Activated naive CD8-positive, alpha-beta T cell treated with anti-CD3 and anti-CD28 coated beads, Interleukin-2, amount 10 ng/mL, durations not matched to agents 7 days and 5 days (primary cell): ENCODE data around the gene CCNB1IP1. TPM values are rescaled to one million over a fixed set of nuclear protein-coding genes. Genes with fewer than 3 reads are reported as not detected.
A peak's percentile ranks its signal among the peaks of the same experiment; 100 is the strongest.
"Not testable (repeated sequence)": the region's sequence is repeated elsewhere in the genome, so short reads cannot be mapped to it uniquely, and the experiment has no call there.

Experiments
- ATAC-seq: fragments of 150-1000 bp; cut with Tn5 transposase; one replicate; pipeline ENCODE4 v1.10.0; 2021; ENCODE audit warnings: low read depth, moderate library complexity
- POLR2A ChIA-PET: fragments of 350-600 bp; sonication (Branson Sonifier 250); formaldehyde crosslinking; loops from one replicate; lab custom pipeline; 2021; ENCODE audit warnings: antibody characterized with exemption; lab: Charles Lee
- DNase-seq: peaks from one replicate; pipeline ENCODE4 v3.0.0; 2021
- H3K27ac Mint-ChIP-seq: one replicate; pipeline ENCODE4 v1.8.0; 2022; ENCODE audit warnings: mild to moderate bottlenecking, mixed read lengths
- H3K27me3 Mint-ChIP-seq: one replicate; pipeline ENCODE4 v1.8.0; 2022; ENCODE audit warnings: mild to moderate bottlenecking, moderate library complexity, mixed read lengths
- H3K36me3 Mint-ChIP-seq: one replicate; pipeline ENCODE4 v1.8.0; 2021; ENCODE audit warnings: mild to moderate bottlenecking, mixed read lengths
- H3K4me1 Mint-ChIP-seq: one replicate; pipeline ENCODE4 v1.8.0; 2021; ENCODE audit warnings: mixed read lengths
- H3K4me3 Mint-ChIP-seq: one replicate; pipeline ENCODE4 v1.8.0; 2022; ENCODE audit warnings: mild to moderate bottlenecking, moderate library complexity, mixed read lengths
- H3K9me3 Mint-ChIP-seq: one replicate; pipeline ENCODE4 v1.8.0; 2021; ENCODE audit warnings: mixed read lengths
- total RNA-seq, 2 experiments: library from RNA; stranded (reverse); gene quantifications; one replicate each; pipeline ENCODE4 v1.2.3, GENCODE V29; 2021

Gene CCNB1IP1
- 10 to 100 TPM; 35.0 to 39.5 TPM for total RNA-seq

GRCh38 chr14:20332788-20333493, at the start of gene CCNB1IP1:
Gene CCNB1IP1 (minus strand): TSS chr14:20333279. CDS start chr14:20316523, 16,756 bp downstream.
- POLR2A ChIA-PET, result interaction anchor here (0.8 to 3.1 kb wide), 4 partner anchors 10 to 281 kb away, joined by 3 to 43 read pairs (median 4); partner anchors contain the start of genes PARP2 and PNP
- H3K36me3 Mint-ChIP-seq, result no peaks in the 10 kb centered on the region
- peak within 1 kb of the TSS; percentile 99 for H3K4me3 Mint-ChIP-seq
- DNase-seq (peak; percentile 39), ATAC-seq (peak; percentile 97)
- peak within 1 kb of the TSS; percentile 87 for H3K27ac Mint-ChIP-seq
- no peaks in the 10 kb centered on the region for H3K27me3 Mint-ChIP-seq
- H3K4me1 Mint-ChIP-seq, result peaks cover 32% of the 10 kb centered on the region
- H3K9me3 Mint-ChIP-seq, result no peaks in the 10 kb centered on the region

GRCh38 chr14:20382526-20382925, 49.4 kb upstream of the CCNB1IP1 start:
- Mint-ChIP-seq H3K36me3 (peaks cover 22% of the 10 kb centered on the region), H3K27ac (no peak overlapping the region), H3K27me3 (no peaks in the 10 kb centered on the region), H3K9me3 (no peaks in the 10 kb centered on the region), H3K4me3 (no peak overlapping the region), H3K4me1 (peaks cover 2% of the 10 kb centered on the region)
- ATAC-seq (no peak), DNase-seq (no peak)
- POLR2A ChIA-PET, result no interaction called here

- POLR2A ChIA-PET, result no interaction called here
- Mint-ChIP-seq H3K4me3 (no peak overlapping the region), H3K36me3 (peaks cover 25% of the 10 kb centered on the region), H3K27me3 (no peaks in the 10 kb centered on the region), H3K9me3 (no peaks in the 10 kb centered on the region), H3K27ac (no peak overlapping the region), H3K4me1 (peaks cover 2% of the 10 kb centered on the region)
- DNase-seq, result no peak
- ATAC-seq, result no peak
Observed at GRCh38 chr14:20381341-20381740, 48.3 kb upstream of the CCNB1IP1 start.

- DNase-seq, result no peak
- H3K27ac Mint-ChIP-seq, result no peak overlapping the region
- POLR2A ChIA-PET, result no interaction called here
Observed at GRCh38 chr14:20380681-20381080, 47.6 kb upstream of the CCNB1IP1 start.

GRCh38 chr14:20379743-20380142, 46.7 kb upstream of the CCNB1IP1 start:
- H3K27ac Mint-ChIP-seq, result no peak overlapping the region
- no peaks in the 10 kb centered on the region for H3K27me3 Mint-ChIP-seq
- DNase-seq, result no peak
- H3K4me1 Mint-ChIP-seq, result peaks cover 2% of the 10 kb centered on the region
- peaks cover 28% of the 10 kb centered on the region for H3K36me3 Mint-ChIP-seq
- H3K4me3 Mint-ChIP-seq, result no peak overlapping the region
- ATAC-seq, result no peak
- H3K9me3 Mint-ChIP-seq, result no peaks in the 10 kb centered on the region
- POLR2A ChIA-PET, result no interaction called here

More at GRCh38 chr14:20380681-20381080, 47.6 kb upstream of the CCNB1IP1 start:
- Mint-ChIP-seq H3K36me3 (peaks cover 24% of the 10 kb centered on the region), H3K4me1 (peaks cover 2% of the 10 kb centered on the region), H3K4me3 (no peak overlapping the region), H3K27me3 (no peaks in the 10 kb centered on the region), H3K9me3 (no peaks in the 10 kb centered on the region)
- ATAC-seq, result no peak

GRCh38 chr14:20377171-20377570, 44.1 kb upstream of the CCNB1IP1 start:
- ATAC-seq, result no peak
- POLR2A ChIA-PET, result interaction anchor here (0.7 kb wide), 1 partner anchor 8 kb away, joined by 3 read pairs; no protein-coding TSS in a partner anchor
- Mint-ChIP-seq H3K4me3 (no peak overlapping the region), H3K9me3 (no peaks in the 10 kb centered on the region), H3K36me3 (peaks cover 27% of the 10 kb centered on the region), H3K27me3 (no peaks in the 10 kb centered on the region), H3K4me1 (peaks cover 1% of the 10 kb centered on the region), H3K27ac (no peak overlapping the region)
- no peak for DNase-seq

- DNase-seq (no peak), ATAC-seq (no peak)
- Mint-ChIP-seq H3K36me3 (peaks cover 32% of the 10 kb centered on the region), H3K27ac (no peak overlapping the region), H3K4me1 (peaks cover 1% of the 10 kb centered on the region), H3K27me3 (no peaks in the 10 kb centered on the region), H3K9me3 (no peaks in the 10 kb centered on the region), H3K4me3 (no peak overlapping the region)
- POLR2A ChIA-PET, result interaction anchor here (0.5 kb wide), 1 partner anchor 846 kb away, joined by 4 read pairs; no protein-coding TSS in a partner anchor
Observed at GRCh38 chr14:20376071-20376588, 43.1 kb upstream of the CCNB1IP1 start.

- peaks cover 33% of the 10 kb centered on the region for H3K36me3 Mint-ChIP-seq
- H3K27me3 Mint-ChIP-seq, result no peaks in the 10 kb centered on the region
- peaks cover 1% of the 10 kb centered on the region for H3K4me1 Mint-ChIP-seq
- ATAC-seq, result no peak
- POLR2A ChIA-PET, result interaction anchor here (0.5 kb wide), 1 partner anchor 847 kb away, joined by 4 read pairs; no protein-coding TSS in a partner anchor
- no peak overlapping the region for H3K27ac Mint-ChIP-seq
- no peaks in the 10 kb centered on the region for H3K9me3 Mint-ChIP-seq
- no peak for DNase-seq
- H3K4me3 Mint-ChIP-seq, result no peak overlapping the region
Observed at GRCh38 chr14:20375471-20375870, 42.4 kb upstream of the CCNB1IP1 start.

- no peak for DNase-seq
- H3K4me1 Mint-ChIP-seq, result peaks cover 4% of the 10 kb centered on the region
- H3K27ac Mint-ChIP-seq, result no peak overlapping the region
- peaks cover 46% of the 10 kb centered on the region for H3K36me3 Mint-ChIP-seq
- POLR2A ChIA-PET, result interaction anchor here (2.1 kb wide), 1 partner anchor 30 kb away, joined by 4 read pairs; the partner anchor contains the start of gene PARP2
- no peak for ATAC-seq
- no peaks in the 10 kb centered on the region for H3K9me3 Mint-ChIP-seq
- no peak overlapping the region for H3K4me3 Mint-ChIP-seq
- H3K27me3 Mint-ChIP-seq, result no peaks in the 10 kb centered on the region
Observed at GRCh38 chr14:20372796-20373195, 39.7 kb upstream of the CCNB1IP1 start.

- DNase-seq (no peak), ATAC-seq (no peak)
- Mint-ChIP-seq H3K27me3 (no peaks in the 10 kb centered on the region), H3K36me3 (peaks cover 38% of the 10 kb centered on the region), H3K4me1 (peaks cover 3% of the 10 kb centered on the region), H3K4me3 (no peak overlapping the region), H3K9me3 (no peaks in the 10 kb centered on the region), H3K27ac (no peak overlapping the region)
- POLR2A ChIA-PET, result no interaction called here
Observed at GRCh38 chr14:20365928-20366327, 32.8 kb upstream of the CCNB1IP1 start.

- H3K4me1 Mint-ChIP-seq, H3K27me3 Mint-ChIP-seq, POLR2A ChIA-PET, H3K9me3 Mint-ChIP-seq, H3K4me3 Mint-ChIP-seq, ATAC-seq, DNase-seq: not testable (repeated sequence)
- peak overlapping the region; percentile 43 for H3K27ac Mint-ChIP-seq
- H3K36me3 Mint-ChIP-seq, result peaks cover 51% of the 10 kb centered on the region
Observed at GRCh38 chr14:20358474-20358873, 25.4 kb upstream of the CCNB1IP1 start.

GRCh38 chr14:20356422-20356821, 23.3 kb upstream of the CCNB1IP1 start:
- Mint-ChIP-seq H3K27me3 (no peaks in the 10 kb centered on the region), H3K9me3 (no peaks in the 10 kb centered on the region), H3K4me3 (no peak overlapping the region), H3K27ac (no peak overlapping the region), H3K4me1 (peaks cover 2% of the 10 kb centered on the region), H3K36me3 (peaks cover 52% of the 10 kb centered on the region)
- ATAC-seq (no peak), DNase-seq (no peak)
- POLR2A ChIA-PET, result interaction anchor here (1.5 kb wide), 1 partner anchor 13 kb away, joined by 3 read pairs; the partner anchor contains the start of gene PARP2

GRCh38 chr14:20350860-20351259, 17.8 kb upstream of the CCNB1IP1 start:
- ATAC-seq (no peak), DNase-seq (no peak)
- POLR2A ChIA-PET, result no interaction called here
- Mint-ChIP-seq H3K4me3 (no peak overlapping the region), H3K4me1 (no peaks in the 10 kb centered on the region), H3K36me3 (peaks cover 35% of the 10 kb centered on the region), H3K9me3 (no peaks in the 10 kb centered on the region), H3K27ac (no peak overlapping the region), H3K27me3 (no peaks in the 10 kb centered on the region)

- H3K36me3 Mint-ChIP-seq, result peaks cover 36% of the 10 kb centered on the region
- H3K27ac Mint-ChIP-seq, result no peak overlapping the region
- H3K4me1 Mint-ChIP-seq, result peaks cover 2% of the 10 kb centered on the region
- POLR2A ChIA-PET, result no interaction called here
- H3K9me3 Mint-ChIP-seq, result no peaks in the 10 kb centered on the region
- no peaks in the 10 kb centered on the region for H3K27me3 Mint-ChIP-seq
- DNase-seq, result no peak
- no peak for ATAC-seq
- no peak overlapping the region for H3K4me3 Mint-ChIP-seq
Observed at GRCh38 chr14:20350282-20350681, 17.2 kb upstream of the CCNB1IP1 start.
